GM18951 (cell line): Measurements from ENCODE around the gene SPATA31D3.

Experiments used
- POLR2A ChIP-seq: IDR thresholded peaks from 4 replicates; pipeline ENCODE4 v1.6.1; 2011; ENCODE audit warnings: mild to moderate bottlenecking; ENCODE audit not compliant: insufficient read length, insufficient read depth; ENCODE audit errors: extremely low read depth
- in situ Hi-C: fragments of 300-500 bp; cut with MboI; formaldehyde crosslinking; loops from one replicate; pipeline ENCODE4 v1.12.0; 2022; ENCODE audit warnings: low sequenced_read_pairs, mixed read lengths, inconsistent platforms; ENCODE audit not compliant: unreplicated experiment

Gene SPATA31D3

GRCh38 chr9:81989700-81990099 is 46.4 kb downstream of the SPATA31D3 start:
- in situ Hi-C loops: no loop called here

GRCh38 chr9:81993656-81994055 is 50.4 kb downstream of the SPATA31D3 start:
- in situ Hi-C loops: no loop called here
- no peak for TF ChIP-seq POLR2A

More at GRCh38 chr9:81989700-81990099, 46.4 kb downstream of the SPATA31D3 start:
- TF ChIP-seq POLR2A: no peak
